Measurements from ENCODE around the gene SLC25A15. TPM values are rescaled to one million over a fixed set of nuclear protein-coding genes. Genes with fewer than 3 reads are reported as not detected.
A peak's percentile ranks its signal among the peaks of the same experiment; 100 is the strongest.

Gene SLC25A15
- total RNA-seq, 2 donors from 2014 or later, result 23.2 to 36.9 TPM

DNA sequence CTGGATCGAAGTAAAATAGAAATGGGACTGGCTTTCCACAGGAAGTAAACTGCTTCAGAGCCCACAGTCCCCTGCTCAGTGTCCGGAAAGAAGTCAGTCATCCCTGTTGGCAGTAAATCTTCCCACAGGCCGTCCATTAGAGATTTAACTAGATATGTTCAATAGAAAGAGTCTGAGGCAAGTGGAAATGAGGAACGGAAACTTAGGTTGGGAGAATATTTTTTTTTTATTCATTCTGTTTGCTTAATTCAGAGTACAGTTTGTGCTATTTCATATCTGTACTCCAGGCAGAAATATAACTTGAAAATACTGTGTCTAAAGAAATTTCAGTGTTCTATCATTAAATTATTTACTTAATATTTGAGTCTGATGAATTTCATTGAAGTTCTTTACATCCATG is 22.7 kb downstream of the SLC25A15 start:
- peaks cover 9% of the 10 kb centered on the region for H3K4me1 Mint-ChIP-seq
- peaks cover 8% of the 10 kb centered on the region for H3K4me1 ChIP-seq (ENCODE audit: control insufficient read depth, insufficient read depth, low read length)
- peaks cover 19% of the 10 kb centered on the region for H3K9me3 ChIP-seq (ENCODE audit: control insufficient read depth, low read length)
- H3K36me3 Mint-ChIP-seq (ENCODE audit: low read depth), result peaks cover 52% of the 10 kb centered on the region
- no peaks in the 10 kb centered on the region for H3K27me3 Mint-ChIP-seq (ENCODE audit: insufficient read depth)
- WGBS, 2 experiments (ENCODE audit: insufficient coverage in 1 of 2, insufficient read length in 1 of 2), result 88 to 96% methylated on average over 3 to 4 of the region's 4 CpGs
- H3K4me3 ChIP-seq (ENCODE audit: low read length), result no peak overlapping the region
- peaks cover 29% of the 10 kb centered on the region for H3K36me3 ChIP-seq (ENCODE audit: control insufficient read depth, insufficient read depth, low read length)
- no peak overlapping the region for H3K9ac ChIP-seq (ENCODE audit: extremely low read depth, low read length, poor library complexity, severe bottlenecking)
- no peak for DNase-seq
- TF ChIP-seq, protein P1, sequence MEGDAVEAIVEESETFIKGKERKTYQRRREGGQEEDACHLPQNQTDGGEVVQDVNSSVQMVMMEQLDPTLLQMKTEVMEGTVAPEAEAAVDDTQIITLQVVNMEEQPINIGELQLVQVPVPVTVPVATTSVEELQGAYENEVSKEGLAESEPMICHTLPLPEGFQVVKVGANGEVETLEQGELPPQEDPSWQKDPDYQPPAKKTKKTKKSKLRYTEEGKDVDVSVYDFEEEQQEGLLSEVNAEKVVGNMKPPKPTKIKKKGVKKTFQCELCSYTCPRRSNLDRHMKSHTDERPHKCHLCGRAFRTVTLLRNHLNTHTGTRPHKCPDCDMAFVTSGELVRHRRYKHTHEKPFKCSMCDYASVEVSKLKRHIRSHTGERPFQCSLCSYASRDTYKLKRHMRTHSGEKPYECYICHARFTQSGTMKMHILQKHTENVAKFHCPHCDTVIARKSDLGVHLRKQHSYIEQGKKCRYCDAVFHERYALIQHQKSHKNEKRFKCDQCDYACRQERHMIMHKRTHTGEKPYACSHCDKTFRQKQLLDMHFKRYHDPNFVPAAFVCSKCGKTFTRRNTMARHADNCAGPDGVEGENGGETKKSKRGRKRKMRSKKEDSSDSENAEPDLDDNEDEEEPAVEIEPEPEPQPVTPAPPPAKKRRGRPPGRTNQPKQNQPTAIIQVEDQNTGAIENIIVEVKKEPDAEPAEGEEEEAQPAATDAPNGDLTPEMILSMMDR (conservative IDR thresholded peaks at IDR 0.05), result no peak
- H3K9me3 Mint-ChIP-seq, result peaks cover 17% of the 10 kb centered on the region
- no peak overlapping the region for H3K27ac Mint-ChIP-seq
- no peaks in the 10 kb centered on the region for H3K27me3 ChIP-seq (ENCODE audit: control insufficient read depth, insufficient read depth, low read length, poor library complexity, severe bottlenecking)
- H3K27ac ChIP-seq (ENCODE audit: low read depth, low read length), result no peak overlapping the region
- no peak overlapping the region for H3K4me3 Mint-ChIP-seq

DNA sequence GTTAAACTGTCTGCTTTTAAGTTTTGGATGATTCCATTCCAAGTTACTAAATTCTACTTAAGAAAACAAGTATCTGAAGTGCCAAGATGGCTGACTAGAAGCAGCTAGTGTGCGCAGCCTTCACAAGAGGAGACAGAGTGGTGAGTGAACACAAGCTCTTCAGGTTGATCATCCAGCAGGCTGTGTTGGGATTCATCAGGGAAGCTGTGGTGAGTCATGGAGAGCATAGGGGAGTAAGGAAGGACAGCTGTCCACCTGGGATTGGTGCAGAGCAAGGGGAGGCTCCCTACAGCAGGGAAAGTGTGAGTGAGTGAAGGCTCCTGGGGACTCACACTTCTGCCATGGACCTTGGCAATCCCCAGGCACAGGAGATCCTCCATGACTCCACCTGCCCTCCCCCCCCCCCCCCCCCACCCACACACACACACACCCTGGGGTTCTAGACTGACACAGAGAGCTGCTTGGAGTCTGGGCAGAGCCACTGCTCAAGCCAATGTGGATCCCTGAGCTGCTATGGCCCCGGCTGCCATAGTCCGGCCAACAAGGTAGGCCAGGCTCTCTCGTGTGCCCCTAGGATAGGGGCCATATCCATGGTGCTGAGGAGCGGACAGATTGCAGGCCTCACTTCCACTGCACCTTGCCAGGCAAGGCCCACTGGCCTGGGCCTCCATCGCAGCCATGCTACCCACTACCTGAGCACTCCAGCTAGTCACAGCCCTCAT is 23.5 kb downstream of the SLC25A15 start:
- no peak overlapping the region for H3K9ac ChIP-seq (ENCODE audit: extremely low read depth, low read length, poor library complexity, severe bottlenecking)
- no peak overlapping the region for H3K27ac ChIP-seq (ENCODE audit: low read depth, low read length)
- peaks cover 19% of the 10 kb centered on the region for H3K9me3 ChIP-seq (ENCODE audit: control insufficient read depth, low read length)
- Mint-ChIP-seq H3K4me3 (no peak overlapping the region), H3K27me3 (ENCODE audit: insufficient read depth) (peaks cover 4% of the 10 kb centered on the region), H3K9me3 (peaks cover 20% of the 10 kb centered on the region), H3K27ac (no peak overlapping the region), H3K36me3 (ENCODE audit: low read depth) (peaks cover 50% of the 10 kb centered on the region), H3K4me1 (peaks cover 3% of the 10 kb centered on the region)
- peaks cover 29% of the 10 kb centered on the region for H3K36me3 ChIP-seq (ENCODE audit: control insufficient read depth, insufficient read depth, low read length)
- H3K4me3 ChIP-seq (ENCODE audit: low read length), result no peak overlapping the region
- no peak for DNase-seq
- H3K27me3 ChIP-seq (ENCODE audit: control insufficient read depth, insufficient read depth, low read length, poor library complexity, severe bottlenecking), result no peaks in the 10 kb centered on the region
- WGBS, 2 experiments (ENCODE audit: insufficient coverage in 1 of 2, insufficient read length in 1 of 2), result 96 to 100% methylated on average over 1 to 6 of the region's 6 CpGs
- peaks cover 2% of the 10 kb centered on the region for H3K4me1 ChIP-seq (ENCODE audit: control insufficient read depth, insufficient read depth, low read length)
- TF ChIP-seq, protein P1 (conservative IDR thresholded peaks at IDR 0.05), result no peak

DNA sequence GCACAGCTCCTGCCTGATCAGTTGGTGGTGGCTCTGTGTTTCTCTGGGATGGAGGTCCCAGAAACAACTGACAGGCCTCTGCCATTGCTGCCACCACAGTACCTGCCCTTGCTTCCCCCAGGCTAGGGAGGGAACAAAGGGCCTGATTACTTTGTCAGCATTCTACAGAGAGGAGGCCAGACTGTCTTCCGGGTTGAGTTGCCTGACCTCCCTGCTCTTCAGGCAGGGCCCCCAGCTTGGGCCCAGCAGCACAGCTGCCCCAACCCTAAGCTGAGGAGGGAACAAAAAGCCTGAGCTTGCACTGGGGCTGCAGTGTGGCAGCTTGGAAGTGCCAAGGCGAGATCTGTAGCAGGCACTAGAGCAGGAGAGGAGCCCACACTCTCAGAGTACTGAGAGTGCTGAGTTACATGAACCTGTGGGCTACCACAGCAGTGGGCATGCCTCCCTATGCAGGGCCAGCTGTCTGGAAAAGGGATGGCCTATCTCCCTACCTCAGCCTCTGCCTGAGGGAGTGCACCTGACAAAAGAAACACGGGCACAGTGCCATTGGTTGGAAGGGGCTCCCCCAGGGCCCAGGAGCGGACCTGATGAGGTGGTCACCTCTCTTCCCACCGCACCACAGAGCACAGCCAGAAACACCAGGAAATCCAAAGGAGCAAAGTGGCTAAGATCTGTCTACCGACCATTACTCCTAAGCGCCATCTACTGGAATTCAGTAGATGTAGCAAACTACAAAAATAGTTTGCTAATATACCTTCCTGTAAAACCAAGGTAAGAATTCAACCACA is 24.4 kb downstream of the SLC25A15 start:
- H3K4me3 Mint-ChIP-seq, result no peak overlapping the region
- peaks cover 13% of the 10 kb centered on the region for H3K27me3 Mint-ChIP-seq (ENCODE audit: insufficient read depth)
- peaks cover 20% of the 10 kb centered on the region for H3K9me3 Mint-ChIP-seq
- Histone ChIP-seq H3K9ac (ENCODE audit: extremely low read depth, low read length, poor library complexity, severe bottlenecking) (no peak overlapping the region), H3K4me1 (ENCODE audit: control insufficient read depth, insufficient read depth, low read length) (no peaks in the 10 kb centered on the region), H3K9me3 (ENCODE audit: control insufficient read depth, low read length) (peaks cover 19% of the 10 kb centered on the region), H3K27ac (ENCODE audit: low read depth, low read length) (no peak overlapping the region), H3K27me3 (ENCODE audit: control insufficient read depth, insufficient read depth, low read length, poor library complexity, severe bottlenecking) (no peaks in the 10 kb centered on the region), H3K4me3 (ENCODE audit: low read length) (no peak overlapping the region), H3K36me3 (ENCODE audit: control insufficient read depth, insufficient read depth, low read length) (peaks cover 28% of the 10 kb centered on the region)
- peaks cover 41% of the 10 kb centered on the region for H3K36me3 Mint-ChIP-seq (ENCODE audit: low read depth)
- H3K27ac Mint-ChIP-seq, result no peak overlapping the region
- H3K4me1 Mint-ChIP-seq, result no peaks in the 10 kb centered on the region
- DNase-seq, result peak; percentile 68
- TF ChIP-seq, protein P1 (conservative IDR thresholded peaks at IDR 0.05), result peak; percentile 78
- 77 to 80% methylated on average over 3 to 7 of the region's 7 CpGs for WGBS, 2 experiments (ENCODE audit: insufficient coverage in 1 of 2, insufficient read length in 1 of 2)
